ENCODE measurements around the gene UCP1.

UCP1 gene

GRCh38 chr4:140602714-140603113, 34.0 kb upstream of the UCP1 start:
- no peak overlapping the region for H3K4me3 ChIP-seq (ENCODE audit: insufficient read depth, low read depth, low read length, poor library complexity, severe bottlenecking)
- DNase-seq = no peak

GRCh38 chr4:140600408-140600807, 31.6 kb upstream of the UCP1 start:
- Histone ChIP-seq H3K4me1 (ENCODE audit: control insufficient read depth, insufficient read depth, low read length, poor library complexity, severe bottlenecking) (no peaks in the 10 kb centered on the region), H3K9me3 (ENCODE audit: control insufficient read depth, low read length) (no peaks in the 10 kb centered on the region), H3K27me3 (replicated peaks; ENCODE audit: control insufficient read depth, insufficient read depth, low read length, poor library complexity, severe bottlenecking) (no peaks in the 10 kb centered on the region), H3K36me3 (ENCODE audit: control insufficient read depth, insufficient read depth, low read length) (no peaks in the 10 kb centered on the region), H3K4me3 (ENCODE audit: insufficient read depth, low read depth, low read length, poor library complexity, severe bottlenecking) (no peak overlapping the region), H3K27ac (ENCODE audit: insufficient read depth, low read length, poor library complexity, severe bottlenecking) (no peak overlapping the region)
- no peak for DNase-seq

More at GRCh38 chr4:140602714-140603113, 34.0 kb upstream of the UCP1 start:
- no peaks in the 10 kb centered on the region for H3K36me3 ChIP-seq (ENCODE audit: control insufficient read depth, insufficient read depth, low read length)
- no peaks in the 10 kb centered on the region for H3K4me1 ChIP-seq (ENCODE audit: control insufficient read depth, insufficient read depth, low read length, poor library complexity, severe bottlenecking)
- H3K27ac ChIP-seq (ENCODE audit: insufficient read depth, low read length, poor library complexity, severe bottlenecking) = no peak overlapping the region
- H3K27me3 ChIP-seq (replicated peaks; ENCODE audit: control insufficient read depth, insufficient read depth, low read length, poor library complexity, severe bottlenecking) = no peaks in the 10 kb centered on the region
- H3K9me3 ChIP-seq (ENCODE audit: control insufficient read depth, low read length) = no peaks in the 10 kb centered on the region

- Histone ChIP-seq H3K27me3 (replicated peaks; ENCODE audit: control insufficient read depth, insufficient read depth, low read length, poor library complexity, severe bottlenecking) (no peaks in the 10 kb centered on the region), H3K36me3 (ENCODE audit: control insufficient read depth, insufficient read depth, low read length) (no peaks in the 10 kb centered on the region), H3K9me3 (ENCODE audit: control insufficient read depth, low read length) (no peaks in the 10 kb centered on the region), H3K27ac (ENCODE audit: insufficient read depth, low read length, poor library complexity, severe bottlenecking) (no peak overlapping the region), H3K4me3 (ENCODE audit: insufficient read depth, low read depth, low read length, poor library complexity, severe bottlenecking) (no peak overlapping the region), H3K4me1 (ENCODE audit: control insufficient read depth, insufficient read depth, low read length, poor library complexity, severe bottlenecking) (no peaks in the 10 kb centered on the region)
- no peak for DNase-seq
Measured at GRCh38 chr4:140595065-140595464, 26.3 kb upstream of the UCP1 start.

DNA sequence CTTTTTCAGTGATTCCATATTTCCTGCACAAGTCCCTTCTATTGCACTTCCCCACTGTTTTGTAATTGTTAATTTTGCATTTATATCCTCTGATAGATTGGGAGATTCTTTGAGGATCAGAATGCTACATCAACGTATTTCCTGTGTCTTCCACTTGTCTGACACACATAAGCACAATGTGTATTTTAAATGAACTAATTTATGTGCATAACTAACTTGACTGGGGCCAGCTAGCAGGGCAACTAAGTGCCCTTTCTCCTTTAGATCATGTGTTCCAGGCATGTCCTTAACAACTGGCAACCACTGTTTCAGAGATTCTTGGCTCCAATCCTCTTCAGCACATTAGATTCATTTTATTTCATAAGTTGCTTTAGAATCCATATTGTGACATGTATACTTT, 15.7 kb upstream of the UCP1 start:
- Histone ChIP-seq H3K36me3 (ENCODE audit: control insufficient read depth, insufficient read depth, low read length) (no peaks in the 10 kb centered on the region), H3K27ac (ENCODE audit: insufficient read depth, low read length, poor library complexity, severe bottlenecking) (no peak overlapping the region), H3K4me1 (ENCODE audit: control insufficient read depth, insufficient read depth, low read length, poor library complexity, severe bottlenecking) (no peaks in the 10 kb centered on the region), H3K9me3 (ENCODE audit: control insufficient read depth, low read length) (no peaks in the 10 kb centered on the region), H3K27me3 (replicated peaks; ENCODE audit: control insufficient read depth, insufficient read depth, low read length, poor library complexity, severe bottlenecking) (no peaks in the 10 kb centered on the region), H3K4me3 (ENCODE audit: insufficient read depth, low read depth, low read length, poor library complexity, severe bottlenecking) (no peak overlapping the region)
- DNase-seq = no peak

DNA sequence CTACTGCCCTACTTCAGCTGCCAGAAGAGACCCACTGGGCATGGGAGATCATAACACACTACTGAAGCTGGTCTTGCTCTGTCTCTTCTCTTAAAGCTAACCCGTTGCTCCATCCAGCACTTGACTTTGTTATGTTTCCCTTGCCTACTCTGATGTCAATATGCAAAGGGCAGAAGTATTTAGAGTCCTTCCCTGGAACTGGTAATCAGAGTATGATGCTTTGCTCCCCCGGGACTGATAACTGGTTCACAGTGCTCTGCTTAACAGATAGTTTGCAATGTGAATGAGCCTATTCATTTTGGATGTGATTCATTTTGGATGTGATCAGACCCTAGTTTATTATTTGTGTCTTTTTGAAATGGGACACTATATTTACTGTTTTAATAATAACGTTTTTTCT, 12.3 kb upstream of the UCP1 start:
- no peak for DNase-seq
- H3K36me3 ChIP-seq (ENCODE audit: control insufficient read depth, insufficient read depth, low read length) = no peaks in the 10 kb centered on the region
- no peak overlapping the region for H3K4me3 ChIP-seq (ENCODE audit: insufficient read depth, low read depth, low read length, poor library complexity, severe bottlenecking)
- H3K27ac ChIP-seq (ENCODE audit: insufficient read depth, low read length, poor library complexity, severe bottlenecking) = no peak overlapping the region
- H3K27me3 ChIP-seq (replicated peaks; ENCODE audit: control insufficient read depth, insufficient read depth, low read length, poor library complexity, severe bottlenecking) = peaks cover 2% of the 10 kb centered on the region
- no peaks in the 10 kb centered on the region for H3K4me1 ChIP-seq (ENCODE audit: control insufficient read depth, insufficient read depth, low read length, poor library complexity, severe bottlenecking)
- H3K9me3 ChIP-seq (ENCODE audit: control insufficient read depth, low read length) = no peaks in the 10 kb centered on the region

DNA sequence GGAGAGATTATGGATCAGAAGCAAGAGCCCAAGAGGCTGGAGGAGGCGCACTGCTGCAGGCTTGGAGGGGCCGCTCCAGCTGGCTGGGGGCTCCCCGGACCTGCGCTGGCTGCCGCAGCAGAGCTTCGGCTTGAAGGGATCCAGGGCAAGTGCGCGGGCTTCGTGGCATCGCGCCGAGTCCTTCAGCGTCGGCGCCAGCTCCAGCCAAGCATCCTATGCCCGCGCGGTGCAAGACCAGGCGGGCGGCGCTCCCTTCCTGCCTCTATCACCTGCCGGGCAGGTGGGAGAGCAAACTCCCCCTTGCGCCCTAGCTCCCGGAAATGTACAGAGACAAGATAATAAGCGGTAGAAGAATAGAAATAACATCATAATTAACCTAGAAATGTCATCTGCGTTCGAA, 10.5 kb upstream of the UCP1 start:
- Histone ChIP-seq H3K27me3 (replicated peaks; ENCODE audit: control insufficient read depth, insufficient read depth, low read length, poor library complexity, severe bottlenecking) (peaks cover 2% of the 10 kb centered on the region), H3K9me3 (ENCODE audit: control insufficient read depth, low read length) (no peaks in the 10 kb centered on the region), H3K4me1 (ENCODE audit: control insufficient read depth, insufficient read depth, low read length, poor library complexity, severe bottlenecking) (no peaks in the 10 kb centered on the region), H3K4me3 (ENCODE audit: insufficient read depth, low read depth, low read length, poor library complexity, severe bottlenecking) (no peak overlapping the region), H3K27ac (ENCODE audit: insufficient read depth, low read length, poor library complexity, severe bottlenecking) (no peak overlapping the region), H3K36me3 (ENCODE audit: control insufficient read depth, insufficient read depth, low read length) (no peaks in the 10 kb centered on the region)
- no peak for DNase-seq

- H3K36me3 ChIP-seq (ENCODE audit: control insufficient read depth, insufficient read depth, low read length) = no peaks in the 10 kb centered on the region
- H3K27me3 ChIP-seq (replicated peaks; ENCODE audit: control insufficient read depth, insufficient read depth, low read length, poor library complexity, severe bottlenecking) = peaks cover 2% of the 10 kb centered on the region
- no peak for DNase-seq
Measured at GRCh38 chr4:140575489-140575888, 6.7 kb upstream of the UCP1 start.

GRCh38 chr4:140571620-140572019, 2.9 kb upstream of the UCP1 start:
- no peak for DNase-seq
- no peak overlapping the region for H3K27ac ChIP-seq (ENCODE audit: insufficient read depth, low read length, poor library complexity, severe bottlenecking)
- H3K4me1 ChIP-seq (ENCODE audit: control insufficient read depth, insufficient read depth, low read length, poor library complexity, severe bottlenecking) = peaks cover 15% of the 10 kb centered on the region
- peaks cover 19% of the 10 kb centered on the region for H3K27me3 ChIP-seq (replicated peaks; ENCODE audit: control insufficient read depth, insufficient read depth, low read length, poor library complexity, severe bottlenecking)
- H3K36me3 ChIP-seq (ENCODE audit: control insufficient read depth, insufficient read depth, low read length) = no peaks in the 10 kb centered on the region
- H3K4me3 ChIP-seq (ENCODE audit: insufficient read depth, low read depth, low read length, poor library complexity, severe bottlenecking) = no peak overlapping the region
- H3K9me3 ChIP-seq (ENCODE audit: control insufficient read depth, low read length) = no peaks in the 10 kb centered on the region

More at GRCh38 chr4:140575489-140575888, 6.7 kb upstream of the UCP1 start:
- H3K4me1 ChIP-seq (ENCODE audit: control insufficient read depth, insufficient read depth, low read length, poor library complexity, severe bottlenecking) = no peaks in the 10 kb centered on the region
- H3K27ac ChIP-seq (ENCODE audit: insufficient read depth, low read length, poor library complexity, severe bottlenecking) = no peak overlapping the region
- H3K4me3 ChIP-seq (ENCODE audit: insufficient read depth, low read depth, low read length, poor library complexity, severe bottlenecking) = no peak overlapping the region
- H3K9me3 ChIP-seq (ENCODE audit: control insufficient read depth, low read length) = no peaks in the 10 kb centered on the region

DNA sequence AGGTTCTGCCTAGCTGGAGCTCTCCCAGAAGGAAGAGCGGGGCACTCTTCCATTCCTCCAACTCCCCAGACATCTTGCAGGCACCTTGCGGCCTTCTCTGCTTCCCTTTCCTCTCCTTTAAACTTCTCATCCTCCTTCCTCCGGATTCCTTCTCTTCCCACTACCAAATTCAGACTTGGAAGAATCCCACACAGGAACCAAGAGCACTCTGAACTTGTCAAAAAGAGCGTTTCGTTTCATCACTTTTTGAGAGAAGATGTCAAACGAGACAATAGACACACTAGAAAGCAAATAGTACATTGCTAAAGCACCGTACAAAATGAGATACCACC, 512 bp upstream of the UCP1 start:
- H3K27me3 ChIP-seq (replicated peaks; ENCODE audit: control insufficient read depth, insufficient read depth, low read length, poor library complexity, severe bottlenecking) = peaks cover 19% of the 10 kb centered on the region
- H3K36me3 ChIP-seq (ENCODE audit: control insufficient read depth, insufficient read depth, low read length) = no peaks in the 10 kb centered on the region
- peak overlapping the region; percentile 28 for H3K4me3 ChIP-seq (ENCODE audit: insufficient read depth, low read depth, low read length, poor library complexity, severe bottlenecking)
- no peak overlapping the region for H3K27ac ChIP-seq (ENCODE audit: insufficient read depth, low read length, poor library complexity, severe bottlenecking)
- H3K4me1 ChIP-seq (ENCODE audit: control insufficient read depth, insufficient read depth, low read length, poor library complexity, severe bottlenecking) = peaks cover 15% of the 10 kb centered on the region
- DNase-seq = no peak
- H3K9me3 ChIP-seq (ENCODE audit: control insufficient read depth, low read length) = no peaks in the 10 kb centered on the region

- DNase-seq = no peak
Measured at GRCh38 chr4:140559696-140560095, 9.1 kb downstream of the UCP1 start.

More at GRCh38 chr4:140559696-140560095, 9.1 kb downstream of the UCP1 start:
- H3K36me3 ChIP-seq (ENCODE audit: control insufficient read depth, insufficient read depth, low read length) = no peaks in the 10 kb centered on the region
- peaks cover 3% of the 10 kb centered on the region for H3K4me1 ChIP-seq (ENCODE audit: control insufficient read depth, insufficient read depth, low read length, poor library complexity, severe bottlenecking)
- H3K27me3 ChIP-seq (replicated peaks; ENCODE audit: control insufficient read depth, insufficient read depth, low read length, poor library complexity, severe bottlenecking) = no peaks in the 10 kb centered on the region
- no peak overlapping the region for H3K27ac ChIP-seq (ENCODE audit: insufficient read depth, low read length, poor library complexity, severe bottlenecking)
- no peak overlapping the region for H3K4me3 ChIP-seq (ENCODE audit: insufficient read depth, low read depth, low read length, poor library complexity, severe bottlenecking)
- H3K9me3 ChIP-seq (ENCODE audit: control insufficient read depth, low read length) = no peaks in the 10 kb centered on the region

Data from effector memory CD4-positive, alpha-beta T cell (primary cell).